GM19452 (cell line): ENCODE measurements around the gene C1QTNF8.
"Not testable (repeated sequence)": the region's sequence is repeated elsewhere in the genome, so short reads cannot be mapped to it uniquely, and the experiment has no call there.

ENCODE experiments used
- ATAC-seq: cut with Tn5 transposase; IDR thresholded peaks from one replicate; pipeline ENCODE4 v1.9.1; 2021; ENCODE audit not compliant: unreplicated experiment

C1QTNF8 gene

GRCh38 chr16:1094601-1095449 is 1.2 kb downstream of the C1QTNF8 start:
- ATAC-seq: no peak

DNA sequence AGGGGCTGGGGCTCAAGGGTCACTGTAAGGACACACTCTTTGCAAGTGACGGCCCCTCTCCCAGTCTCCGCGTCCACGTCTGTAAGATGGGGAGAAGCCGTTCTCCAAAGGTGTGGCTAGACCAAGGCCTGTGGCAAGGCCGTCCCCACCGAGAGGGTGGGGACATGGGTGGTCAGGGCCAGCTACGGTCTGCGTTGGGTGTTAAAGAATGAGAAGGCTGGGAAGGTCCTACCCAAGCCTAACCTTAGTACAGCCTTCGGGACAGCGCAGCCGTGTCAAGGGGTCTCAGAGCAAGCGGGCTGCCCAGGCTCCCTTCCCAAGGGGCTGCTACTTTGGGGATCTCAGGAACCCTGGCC is 1.9 kb downstream of the C1QTNF8 start:
- ATAC-seq: no peak

DNA sequence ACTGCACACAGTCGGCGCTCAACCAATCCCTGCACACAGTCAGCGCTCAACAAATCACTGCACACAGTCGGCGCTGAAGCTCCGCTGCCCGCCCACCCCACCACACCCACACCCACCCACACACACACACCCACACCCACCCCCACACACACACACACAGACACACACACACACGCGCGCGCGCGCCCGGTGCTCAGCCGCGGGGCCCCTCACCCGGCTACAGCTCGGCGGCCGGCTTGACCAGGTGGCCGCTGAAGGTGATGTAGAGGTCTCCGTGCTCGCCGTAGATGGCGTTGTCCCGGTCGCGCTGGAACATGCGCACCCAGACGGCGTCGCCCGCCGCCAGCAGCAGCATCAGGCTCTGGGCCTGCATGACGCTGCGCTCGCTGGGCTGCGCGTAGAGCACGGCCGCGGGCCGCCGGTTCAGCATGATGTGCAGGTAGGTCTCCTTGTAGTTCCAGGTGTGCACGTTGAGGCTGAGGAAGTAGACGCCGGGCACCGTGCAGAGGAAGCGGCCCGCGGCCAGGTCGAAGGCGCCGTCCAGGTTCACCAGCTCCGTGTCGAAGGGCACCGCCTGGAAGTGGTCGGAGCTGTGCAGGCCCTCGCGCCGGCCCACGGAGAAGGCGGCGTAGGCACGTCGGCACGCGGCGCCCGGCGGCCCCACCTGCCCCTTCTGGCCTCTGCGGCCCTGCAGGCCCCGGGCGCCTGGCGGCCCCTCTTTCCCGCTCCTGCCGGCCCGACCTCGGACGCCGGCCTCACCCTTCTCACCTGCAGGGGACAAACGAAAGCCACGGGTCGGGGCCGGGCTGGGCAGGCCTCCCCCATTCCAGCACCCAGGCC is 2.5 kb downstream of the C1QTNF8 start:
- ATAC-seq: no peak

- ATAC-seq: not testable (repeated sequence)
These were observed 3.3 kb downstream of the C1QTNF8 start for GRCh38 chr16:1092685-1093283.

GRCh38 chr16:1091992-1092552 is 4.0 kb downstream of the C1QTNF8 start:
- no peak for ATAC-seq

GRCh38 chr16:1090620-1091587 is 5.1 kb downstream of the C1QTNF8 start:
- ATAC-seq: no peak

DNA sequence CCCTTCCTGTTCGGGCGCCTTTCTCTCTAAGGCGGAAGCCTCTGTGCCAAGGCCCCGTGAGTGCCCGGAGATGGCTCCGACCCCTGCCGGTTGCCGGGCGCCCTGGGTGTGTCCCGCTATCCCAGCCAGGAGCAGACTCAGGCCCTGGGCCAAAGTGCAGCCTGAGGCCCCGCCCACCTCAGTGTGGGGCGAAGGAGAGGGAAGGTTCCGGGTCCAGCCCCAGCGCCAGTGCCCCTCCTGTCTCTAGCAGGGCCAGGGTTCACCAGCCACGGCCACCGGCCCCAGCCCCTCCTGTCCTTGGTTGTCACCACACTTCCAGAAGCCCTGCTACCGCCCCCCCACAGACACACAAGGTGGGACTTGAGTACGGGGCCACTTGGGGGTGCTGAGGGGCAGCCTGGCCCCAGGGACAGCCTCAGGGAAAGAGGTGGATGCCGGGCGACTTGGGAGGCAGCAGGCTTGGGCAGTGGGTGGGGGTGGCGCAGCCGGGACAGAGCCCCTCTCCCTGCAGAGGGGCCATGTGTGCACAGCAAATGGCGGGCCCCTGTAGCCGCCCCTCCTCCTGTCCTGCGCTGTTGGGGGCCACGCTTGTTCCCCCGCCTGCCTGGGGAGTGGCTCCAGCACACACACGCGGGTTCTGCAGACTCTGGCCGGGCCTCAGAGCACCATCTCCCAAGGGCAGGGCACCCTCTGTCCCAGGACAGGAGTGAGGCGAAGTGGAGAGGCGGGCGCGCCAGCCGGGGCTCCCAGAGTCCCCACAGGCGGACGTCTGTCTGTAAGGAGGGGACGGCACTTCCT is 6.0 kb downstream of the C1QTNF8 start:
- ATAC-seq: no peak

DNA sequence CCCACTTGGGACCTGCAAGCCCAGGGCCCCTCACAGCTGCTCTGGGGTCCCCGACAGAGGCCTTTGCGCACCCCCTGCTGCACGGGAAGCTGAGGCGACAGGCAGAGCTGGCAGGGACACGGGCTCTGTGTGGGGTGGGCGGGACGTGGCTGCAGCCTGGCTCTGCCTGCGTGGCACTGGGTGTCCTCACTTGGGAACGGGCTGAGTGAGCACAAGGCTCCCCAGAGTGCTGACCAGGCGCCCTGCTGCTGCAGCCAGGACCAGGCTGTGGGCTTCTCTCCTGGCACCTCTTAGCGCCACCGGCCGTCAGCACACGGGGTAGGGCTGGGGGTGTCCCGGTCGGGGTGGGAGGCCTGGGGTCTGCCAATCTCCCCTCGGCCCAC is 6.6 kb downstream of the C1QTNF8 start:
- no peak for ATAC-seq

GRCh38 chr16:1088295-1089170 is 7.5 kb downstream of the C1QTNF8 start:
- no peak for ATAC-seq

GRCh38 chr16:1086443-1086842 is 9.6 kb downstream of the C1QTNF8 start:
- not testable (repeated sequence) for ATAC-seq

- ATAC-seq: no peak
These were observed 11.1 kb downstream of the C1QTNF8 start for GRCh38 chr16:1084971-1085370.

- ATAC-seq: no peak
These were observed 12.9 kb downstream of the C1QTNF8 start for GRCh38 chr16:1082952-1083675.

GRCh38 chr16:1082266-1082951 is 13.6 kb downstream of the C1QTNF8 start:
- ATAC-seq: no peak

DNA sequence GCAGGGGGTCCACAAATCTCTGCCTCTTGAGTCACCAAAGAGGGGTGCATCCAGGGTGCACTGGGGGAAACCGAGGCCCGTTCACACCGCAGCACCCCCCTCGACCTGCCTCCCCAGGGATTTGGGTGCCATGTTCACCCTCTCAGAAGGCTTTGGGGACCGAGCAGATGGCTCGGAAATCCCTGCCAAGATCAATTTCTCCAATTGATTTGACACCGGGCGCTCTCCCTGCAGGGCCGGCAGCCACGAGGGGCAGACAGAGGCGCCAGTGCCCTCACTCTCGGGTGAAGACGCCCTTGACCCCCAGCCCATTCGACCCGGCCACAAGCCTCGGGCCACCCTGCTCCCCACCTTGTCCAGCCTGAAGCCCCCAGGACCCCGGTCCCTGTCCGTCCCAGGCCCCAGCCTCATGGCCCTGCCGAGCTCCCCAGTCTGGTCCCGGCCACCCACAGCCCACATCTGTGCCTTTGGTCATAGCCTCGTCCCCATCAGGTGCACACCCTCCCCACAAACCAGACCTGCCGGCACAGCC is 14.2 kb downstream of the C1QTNF8 start:
- no peak for ATAC-seq

DNA sequence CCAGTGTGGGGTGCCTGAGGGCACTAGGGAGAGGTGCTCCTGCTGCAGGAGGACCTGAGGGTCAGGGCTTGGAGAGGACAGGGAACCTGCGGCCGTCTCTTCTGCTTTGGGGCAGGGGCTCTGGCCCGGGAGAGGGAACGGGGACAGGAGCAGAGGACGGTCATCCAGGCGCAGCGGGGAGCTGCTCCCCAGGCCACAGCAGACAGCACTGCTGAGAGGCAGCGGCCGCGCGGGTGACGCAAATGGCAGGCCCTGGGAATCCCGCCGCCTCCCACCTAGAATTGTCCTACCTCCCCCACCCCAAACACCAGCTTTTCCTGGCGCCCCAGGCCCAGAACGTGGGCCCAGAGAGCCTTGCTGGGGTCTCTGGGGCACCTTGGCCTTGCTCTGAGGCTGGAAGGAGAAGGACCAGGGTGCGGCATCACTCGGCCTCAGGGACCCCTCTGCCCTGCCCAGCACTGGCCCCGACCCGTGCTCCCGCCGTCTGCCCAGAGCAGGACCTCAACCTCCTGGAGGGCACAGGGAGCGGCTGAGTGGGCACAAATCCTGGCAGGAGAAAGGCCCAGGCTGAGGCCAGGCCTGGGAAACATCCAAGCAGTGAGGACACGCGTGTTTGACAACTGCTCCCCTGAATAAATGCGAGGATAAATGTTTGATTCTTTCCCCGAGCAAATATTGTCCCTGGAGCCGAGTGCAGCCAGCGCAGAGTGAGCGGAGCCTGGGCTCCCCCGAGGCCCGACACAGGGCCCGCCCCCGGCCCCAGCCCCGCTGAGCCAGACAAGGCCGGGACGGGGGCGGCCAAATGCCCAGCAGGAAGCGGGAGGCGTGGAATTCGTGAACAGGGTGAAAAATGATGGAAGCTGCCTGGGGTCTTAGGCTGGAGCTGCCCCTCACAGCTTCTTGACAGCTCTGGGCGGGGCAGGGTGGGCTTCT is 15.0 kb downstream of the C1QTNF8 start:
- no peak for ATAC-seq
